Activated B cell treated with CpG ODN at 0.5 μM for 24 hours (primary cell): ENCODE results near the gene KCND3. TPM values are rescaled to one million over a fixed set of nuclear protein-coding genes. Genes with fewer than 3 reads are reported as not detected.

ENCODE experiments used
- ATAC-seq: fragments of 200-7000 bp; cut with Tn5 transposase; one replicate; pipeline ENCODE4 v1.10.0; 2021; ENCODE audit warnings: low read depth, mild to moderate bottlenecking, moderate library complexity
- CTCF ChIA-PET: fragments of 350-600 bp; sonication (Branson Sonifier 250); formaldehyde crosslinking; loops from one replicate; lab custom pipeline; 2021; ENCODE audit warnings: antibody characterized with exemption; lab: Charles Lee
- POLR2A ChIA-PET: fragments of 350-600 bp; sonication (Branson Sonifier 250); formaldehyde crosslinking; loops from one replicate; lab custom pipeline; 2021; ENCODE audit warnings: antibody characterized with exemption; lab: Charles Lee
- DNase-seq: peaks from one replicate; pipeline ENCODE4 v3.0.0; 2022
- H3K27ac Mint-ChIP-seq: one replicate; pipeline ENCODE4 v1.8.0; 2020; ENCODE audit warnings: mixed read lengths
- H3K27me3 Mint-ChIP-seq: one replicate; pipeline ENCODE4 v1.8.0; 2021; ENCODE audit warnings: mixed read lengths
- H3K36me3 Mint-ChIP-seq: one replicate; pipeline ENCODE4 v1.8.0; 2021; ENCODE audit warnings: low read depth, mixed read lengths
- H3K4me1 Mint-ChIP-seq: one replicate; pipeline ENCODE4 v1.8.0; 2021; ENCODE audit warnings: mixed read lengths
- H3K4me3 Mint-ChIP-seq: one replicate; pipeline ENCODE4 v1.8.0; 2020; ENCODE audit warnings: mild to moderate bottlenecking, mixed read lengths
- H3K9me3 Mint-ChIP-seq: one replicate; pipeline ENCODE4 v1.8.0; 2020; ENCODE audit warnings: mixed read lengths
- intact Hi-C: fragments of 100-400 bp; cut with micrococcal nuclease; formaldehyde crosslinking; loops from one replicate; pipeline ENCODE4 v1.15.1; 2024
- total RNA-seq: library from RNA; stranded (reverse); gene quantifications from 2 replicates; pipeline ENCODE4 v1.2.3, GENCODE V29; 2022
- TF ChIP-seq, protein P1 (sequence below): fragments of 200-600 bp; IDR thresholded peaks from one replicate; pipeline ENCODE4 v1.8.0; 2022; ENCODE audit warnings: antibody characterized with exemption, mild to moderate bottlenecking

Gene KCND3
- total RNA-seq, 1 donor from 2014 or later, result 0.04 TPM

DNA sequence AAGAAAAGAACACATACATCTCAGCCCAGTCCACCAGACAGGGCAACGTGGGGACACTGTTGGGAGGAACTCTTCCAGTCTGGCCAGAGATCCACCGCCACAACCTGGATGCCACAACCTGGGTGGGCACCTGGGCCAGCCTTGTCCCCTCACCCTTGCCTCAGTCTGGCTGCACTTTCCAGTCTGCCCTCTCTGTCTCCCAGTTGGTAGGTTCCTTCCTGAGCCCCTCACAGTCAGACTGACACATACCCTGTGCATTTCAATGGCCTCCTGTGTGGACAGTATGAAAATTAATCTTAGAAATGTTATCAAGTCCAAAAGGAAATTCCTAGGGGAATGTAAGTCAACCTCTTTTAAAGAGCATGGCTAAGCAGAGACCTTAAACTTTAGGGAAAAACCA is 184.2 kb downstream of the KCND3 start:
- no peak for ATAC-seq
- CTCF ChIA-PET, result no interaction called here
- Mint-ChIP-seq H3K4me1 (peaks cover 57% of the 10 kb centered on the region), H3K27ac (no peak overlapping the region), H3K4me3 (no peak overlapping the region), H3K36me3 (no peaks in the 10 kb centered on the region), H3K9me3 (no peaks in the 10 kb centered on the region), H3K27me3 (no peaks in the 10 kb centered on the region)
- TF ChIP-seq, protein P1, sequence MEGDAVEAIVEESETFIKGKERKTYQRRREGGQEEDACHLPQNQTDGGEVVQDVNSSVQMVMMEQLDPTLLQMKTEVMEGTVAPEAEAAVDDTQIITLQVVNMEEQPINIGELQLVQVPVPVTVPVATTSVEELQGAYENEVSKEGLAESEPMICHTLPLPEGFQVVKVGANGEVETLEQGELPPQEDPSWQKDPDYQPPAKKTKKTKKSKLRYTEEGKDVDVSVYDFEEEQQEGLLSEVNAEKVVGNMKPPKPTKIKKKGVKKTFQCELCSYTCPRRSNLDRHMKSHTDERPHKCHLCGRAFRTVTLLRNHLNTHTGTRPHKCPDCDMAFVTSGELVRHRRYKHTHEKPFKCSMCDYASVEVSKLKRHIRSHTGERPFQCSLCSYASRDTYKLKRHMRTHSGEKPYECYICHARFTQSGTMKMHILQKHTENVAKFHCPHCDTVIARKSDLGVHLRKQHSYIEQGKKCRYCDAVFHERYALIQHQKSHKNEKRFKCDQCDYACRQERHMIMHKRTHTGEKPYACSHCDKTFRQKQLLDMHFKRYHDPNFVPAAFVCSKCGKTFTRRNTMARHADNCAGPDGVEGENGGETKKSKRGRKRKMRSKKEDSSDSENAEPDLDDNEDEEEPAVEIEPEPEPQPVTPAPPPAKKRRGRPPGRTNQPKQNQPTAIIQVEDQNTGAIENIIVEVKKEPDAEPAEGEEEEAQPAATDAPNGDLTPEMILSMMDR, result no peak
- POLR2A ChIA-PET, result no interaction called here
- no peak for DNase-seq
- intact Hi-C loops, result no loop called here

DNA sequence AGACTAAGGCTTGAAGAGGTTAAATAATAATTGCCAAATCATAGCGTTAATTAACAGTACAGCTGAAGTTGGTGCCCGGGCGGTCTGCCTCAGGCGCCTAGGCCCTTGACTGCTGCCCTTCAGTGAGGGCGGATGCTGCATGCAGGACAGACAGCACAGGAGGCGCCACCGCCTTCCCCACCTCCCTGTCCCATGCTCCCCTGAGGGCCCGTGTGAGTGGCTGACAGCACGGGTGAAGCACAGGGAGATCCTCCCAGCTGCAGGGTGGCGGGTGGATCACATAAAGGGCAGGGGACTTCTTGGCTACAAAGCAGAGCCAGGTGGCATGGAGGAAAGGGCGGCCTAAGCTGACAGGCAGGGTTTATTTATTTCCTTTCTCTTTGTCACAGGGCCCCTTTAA is 184.7 kb downstream of the KCND3 start:
- intact Hi-C loops, result no loop called here
- ChIA-PET POLR2A (no interaction called here), CTCF (no interaction called here)
- Mint-ChIP-seq H3K9me3 (no peaks in the 10 kb centered on the region), H3K27ac (no peak overlapping the region), H3K4me3 (no peak overlapping the region), H3K4me1 (peaks cover 53% of the 10 kb centered on the region), H3K36me3 (no peaks in the 10 kb centered on the region), H3K27me3 (no peaks in the 10 kb centered on the region)
- DNase-seq (no peak), ATAC-seq (no peak)
- TF ChIP-seq, protein P1, result no peak

DNA sequence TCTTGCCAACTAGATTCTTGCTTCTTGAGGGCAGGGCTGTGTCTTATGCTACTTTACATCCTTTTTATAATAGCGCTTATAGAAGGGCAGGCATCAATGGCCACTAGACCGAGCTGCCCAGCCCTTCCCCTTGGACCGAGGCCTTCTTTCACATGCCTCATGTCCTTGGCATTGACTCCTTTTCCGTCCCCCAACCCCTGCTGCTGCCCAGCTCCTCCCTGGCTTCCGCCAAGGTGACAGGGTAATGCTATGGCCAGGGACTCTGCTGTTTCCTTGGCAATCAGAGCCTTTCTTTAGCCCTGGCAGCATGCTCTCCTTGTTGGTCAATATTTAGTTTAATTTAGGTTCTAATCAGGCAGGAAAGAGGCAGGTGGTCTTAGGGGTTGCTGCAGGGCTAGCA is 185.5 kb downstream of the KCND3 start:
- ChIA-PET CTCF (no interaction called here), POLR2A (no interaction called here)
- Mint-ChIP-seq H3K9me3 (no peaks in the 10 kb centered on the region), H3K27ac (no peak overlapping the region), H3K4me3 (no peak overlapping the region), H3K36me3 (no peaks in the 10 kb centered on the region), H3K27me3 (no peaks in the 10 kb centered on the region), H3K4me1 (peaks cover 45% of the 10 kb centered on the region)
- ATAC-seq, result no peak
- DNase-seq, result no peak
- intact Hi-C loops, result no loop called here
- TF ChIP-seq, protein P1, result no peak

DNA sequence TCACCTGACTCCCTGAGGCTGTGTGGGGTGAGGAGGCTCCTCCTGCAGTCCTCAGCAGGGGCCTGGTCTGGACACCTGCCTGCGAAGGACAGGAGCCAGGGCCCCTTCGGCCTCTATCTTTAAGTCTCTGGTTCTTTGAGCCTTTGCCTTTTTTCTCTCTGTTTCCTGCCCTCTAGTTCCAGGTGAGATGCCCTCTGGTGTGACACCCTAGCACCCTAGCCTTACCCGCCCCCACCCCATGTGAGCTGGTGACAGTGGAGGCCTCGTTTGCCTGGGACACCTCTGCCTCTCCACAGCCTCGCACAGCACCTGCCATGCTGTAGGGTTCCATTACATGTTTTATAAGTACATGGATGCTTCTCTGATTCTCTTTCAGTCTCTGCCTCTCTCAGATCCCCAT is 186.5 kb downstream of the KCND3 start:
- POLR2A ChIA-PET, result no interaction called here

DNA sequence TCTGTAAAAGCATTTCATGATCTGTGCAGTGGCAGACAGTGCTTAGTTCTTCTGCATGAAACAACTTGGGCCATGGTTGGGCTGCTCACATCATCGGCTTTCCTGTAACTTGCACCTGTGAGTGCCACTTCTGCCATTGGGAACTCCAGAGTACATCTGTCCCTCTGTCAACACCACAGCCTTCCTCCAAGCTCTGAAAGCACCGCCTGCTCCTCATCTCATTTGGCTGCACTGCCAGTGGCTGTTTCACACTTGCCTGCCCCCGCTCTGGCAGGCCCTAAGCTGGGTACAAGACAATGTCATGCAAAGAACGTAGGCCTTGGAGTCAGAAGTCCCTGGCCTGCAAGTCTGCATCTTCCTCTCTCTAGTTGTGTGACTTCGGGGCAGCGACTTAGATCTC is 187.4 kb downstream of the KCND3 start:
- TF ChIP-seq, protein P1, result no peak
- ChIA-PET POLR2A (no interaction called here), CTCF (interaction anchor here (0.8 kb wide), 1 partner anchor 8 kb away, joined by 3 read pairs; no protein-coding TSS in a partner anchor)
- intact Hi-C loops, result no loop called here
- Mint-ChIP-seq H3K27me3 (no peaks in the 10 kb centered on the region), H3K4me3 (no peak overlapping the region), H3K9me3 (no peaks in the 10 kb centered on the region), H3K36me3 (no peaks in the 10 kb centered on the region), H3K27ac (no peak overlapping the region), H3K4me1 (peaks cover 28% of the 10 kb centered on the region)
- ATAC-seq (no peak), DNase-seq (no peak)

More for the DNA sequence above, 186.5 kb downstream of the KCND3 start:
- TF ChIP-seq, protein P1, result no peak
- ATAC-seq, result no peak
- Mint-ChIP-seq H3K27ac (no peak overlapping the region), H3K9me3 (no peaks in the 10 kb centered on the region), H3K4me3 (no peak overlapping the region), H3K27me3 (no peaks in the 10 kb centered on the region), H3K36me3 (no peaks in the 10 kb centered on the region), H3K4me1 (peaks cover 35% of the 10 kb centered on the region)
- intact Hi-C loops, result no loop called here
- CTCF ChIA-PET, result interaction anchor here (0.8 kb wide), 1 partner anchor 9 kb away, joined by 3 read pairs; no protein-coding TSS in a partner anchor
- DNase-seq, result no peak
